HEK293 (cell line): ENCODE data around the gene COTL1.

Source experiments
- CTCF ChIA-PET: fragments of 350-600 bp; formaldehyde crosslinking; extraction: SDS; loops from one replicate; lab custom pipeline; 2021; ENCODE audit warnings: antibody characterized with exemption; lab: Yijun Ruan, JAX
- POLR2A ChIA-PET: fragments of 300-600 bp; formaldehyde crosslinking; extraction: SDS; loops from one replicate; lab custom pipeline; 2020; ENCODE audit warnings: antibody characterized with exemption, inconsistent platforms; lab: Yijun Ruan, JAX
- H3K27ac ChIP-seq: fragments of 200-500 bp; sonication (Bioruptor generic); 2 replicates; pipeline ENCODE4 v1.5.1; 2014; ENCODE audit warnings: low read depth, low read length, control low read depth, inconsistent platforms; ENCODE audit errors: extremely low read depth
- H3K36me3 ChIP-seq, 2 experiments: fragments of 200-500 bp in 1 of 2; sonication (Bioruptor generic) in 1 of 2; 1 replicate in 1 of 2; 2 replicates in 1 of 2; pipeline ENCODE4 v1.5.1; 2014 to 2017; ENCODE audit warnings: inconsistent platforms in 2 of 2, low read length in 2 of 2; ENCODE audit not compliant: control insufficient read depth in 2 of 2, insufficient read depth in 1 of 2
- H3K4me1 ChIP-seq: fragments of 200-500 bp; sonication (Bioruptor generic); 2 replicates; pipeline ENCODE4 v1.5.1; 2014; ENCODE audit warnings: mild to moderate bottlenecking, low read length, inconsistent platforms; ENCODE audit not compliant: control insufficient read depth, insufficient read depth
- H3K4me3 ChIP-seq: 2 replicates; pipeline ENCODE4 v1.5.1; 2011; ENCODE audit warnings: low read depth, mild to moderate bottlenecking, control low read depth, low read length, moderate library complexity
- H3K9me3 ChIP-seq: fragments of 200-500 bp; sonication (Bioruptor generic); 2 replicates; pipeline ENCODE4 v1.5.1; 2014; ENCODE audit warnings: low read depth, low read length, inconsistent platforms; ENCODE audit not compliant: control insufficient read depth, insufficient read depth
- FEZF1 ChIP-seq: fragments of 450-650 bp; formaldehyde crosslinking; IDR thresholded peaks from 2 replicates; pipeline ENCODE4 v1.5.1; 2016; ENCODE audit warnings: missing biosample characterization, missing genetic modification characterization
- KLF17 ChIP-seq: fragments of 450-650 bp; formaldehyde crosslinking; IDR thresholded peaks from 2 replicates; pipeline ENCODE4 v1.5.1; 2016; ENCODE audit warnings: missing biosample characterization, missing genetic modification characterization
- MZF1 ChIP-seq: fragments of 450-650 bp; formaldehyde crosslinking; IDR thresholded peaks from 2 replicates; pipeline ENCODE4 v1.5.1; 2017; ENCODE audit warnings: missing biosample characterization, missing genetic modification characterization, borderline replicate concordance
- TCF7L2 ChIP-seq: IDR thresholded peaks from 2 replicates; pipeline ENCODE4 v1.6.1; 2011; ENCODE audit warnings: low read depth, mild to moderate bottlenecking, inconsistent platforms, low read length, moderate library complexity, borderline replicate concordance
- WT1 ChIP-seq: fragments of 450-650 bp; formaldehyde crosslinking; IDR thresholded peaks from 2 replicates; pipeline ENCODE4 v1.5.1; 2016; ENCODE audit warnings: missing biosample characterization, missing genetic modification characterization
- ZBTB21 ChIP-seq: fragments of 450-650 bp; formaldehyde crosslinking; IDR thresholded peaks from 2 replicates; pipeline ENCODE4 v1.5.1; 2017; ENCODE audit warnings: missing biosample characterization, missing genetic modification characterization
- ZFHX2 ChIP-seq: fragments of 450-650 bp; formaldehyde crosslinking; conservative IDR thresholded peaks from 2 replicates; pipeline ENCODE4 v1.5.1; 2016; ENCODE audit warnings: missing biosample characterization, missing genetic modification characterization
- ZFP37 ChIP-seq: fragments of 450-650 bp; formaldehyde crosslinking; IDR thresholded peaks from 2 replicates; pipeline ENCODE4 v1.5.1; 2016; ENCODE audit warnings: missing biosample characterization, missing genetic modification characterization
- ZFP41 ChIP-seq: fragments of 450-650 bp; formaldehyde crosslinking; IDR thresholded peaks from 2 replicates; pipeline ENCODE4 v1.5.1; 2016; ENCODE audit warnings: missing biosample characterization, missing genetic modification characterization, borderline replicate concordance
- ZNF146 ChIP-seq: fragments of 450-650 bp; formaldehyde crosslinking; IDR thresholded peaks from 2 replicates; pipeline ENCODE4 v1.5.1; 2016; ENCODE audit warnings: missing biosample characterization, missing genetic modification characterization
- ZNF174 ChIP-seq: fragments of 450-650 bp; formaldehyde crosslinking; IDR thresholded peaks from 2 replicates; pipeline ENCODE4 v1.5.0; 2017; ENCODE audit warnings: missing biosample characterization, mild to moderate bottlenecking, missing genetic modification characterization
- ZNF175 ChIP-seq: fragments of 450-650 bp; formaldehyde crosslinking; IDR thresholded peaks from 2 replicates; pipeline ENCODE4 v1.5.1; 2016; ENCODE audit warnings: missing biosample characterization, missing genetic modification characterization
- ZNF202 ChIP-seq: fragments of 450-650 bp; formaldehyde crosslinking; IDR thresholded peaks from 2 replicates; pipeline ENCODE4 v1.5.1; 2016; ENCODE audit warnings: missing biosample characterization, missing genetic modification characterization, borderline replicate concordance
- ZNF211 ChIP-seq: fragments of 450-650 bp; formaldehyde crosslinking; IDR thresholded peaks from 2 replicates; pipeline ENCODE4 v1.5.1; 2016; ENCODE audit warnings: low read depth, missing biosample characterization, missing genetic modification characterization
- ZNF341 ChIP-seq: fragments of 450-650 bp; formaldehyde crosslinking; IDR thresholded peaks from 2 replicates; pipeline ENCODE4; 2016; ENCODE audit warnings: low read depth, missing biosample characterization, missing genetic modification characterization
- ZNF37A ChIP-seq: fragments of 450-650 bp; IDR thresholded peaks from 2 replicates; pipeline ENCODE4 v1.5.1; 2018; ENCODE audit warnings: missing biosample characterization, missing genetic modification characterization
- ZNF423 ChIP-seq: fragments of 450-650 bp; formaldehyde crosslinking; IDR thresholded peaks from 2 replicates; pipeline ENCODE4 v1.5.1; 2016; ENCODE audit warnings: missing biosample characterization, missing genetic modification characterization
- ZNF433 ChIP-seq: fragments of 450-650 bp; formaldehyde crosslinking; IDR thresholded peaks from 2 replicates; pipeline ENCODE4 v1.5.1; 2016; ENCODE audit warnings: missing biosample characterization, missing genetic modification characterization, low read depth
- ZNF544 ChIP-seq: fragments of 450-650 bp; formaldehyde crosslinking; IDR thresholded peaks from 2 replicates; pipeline ENCODE4 v1.5.0; 2017; ENCODE audit warnings: missing biosample characterization, missing genetic modification characterization
- ZNF596 ChIP-seq: fragments of 450-650 bp; IDR thresholded peaks from 2 replicates; pipeline ENCODE4 v1.5.0; 2018; ENCODE audit warnings: missing biosample characterization, mild to moderate bottlenecking, missing genetic modification characterization, moderate library complexity
- ZNF664 ChIP-seq: fragments of 450-650 bp; formaldehyde crosslinking; IDR thresholded peaks from 2 replicates; pipeline ENCODE4 v1.5.1; 2016; ENCODE audit warnings: missing biosample characterization, missing genetic modification characterization
- ZNF768 ChIP-seq: fragments of 450-650 bp; formaldehyde crosslinking; IDR thresholded peaks from 2 replicates; pipeline ENCODE4 v1.5.1; 2018; ENCODE audit warnings: missing biosample characterization, mild to moderate bottlenecking, missing genetic modification characterization
- ZSCAN23 ChIP-seq: fragments of 450-650 bp; formaldehyde crosslinking; IDR thresholded peaks from 2 replicates; pipeline ENCODE4 v1.5.1; 2016; ENCODE audit warnings: missing biosample characterization, missing genetic modification characterization
- TF ChIP-seq, protein P1 (sequence below): fragments of 450-650 bp; formaldehyde crosslinking; IDR thresholded peaks from 2 replicates; pipeline ENCODE4 v1.5.1; 2016; ENCODE audit warnings: missing biosample characterization, missing genetic modification characterization
- TF ChIP-seq, protein P2 (sequence below): fragments of 450-650 bp; formaldehyde crosslinking; IDR thresholded peaks from 2 replicates; pipeline ENCODE4 v1.5.1; 2017; ENCODE audit warnings: missing biosample characterization, missing genetic modification characterization
- TF ChIP-seq, protein P3 (sequence below): fragments of 450-650 bp; formaldehyde crosslinking; IDR thresholded peaks from 2 replicates; pipeline ENCODE4 v1.5.1; 2016; ENCODE audit warnings: missing biosample characterization, missing genetic modification characterization

The COTL1 gene

GRCh38 chr16:84649511-84649861 is 31.6 kb upstream of the COTL1 start:
- peaks cover 4 to 38% of the 10 kb centered on the region in 2 experiments; a peak in 2 of 3 replicates for H3K36me3 ChIP-seq
- H3K4me1 ChIP-seq = no peaks in the 10 kb centered on the region
- ChIA-PET CTCF (interaction anchor here (1.1 to 2.8 kb wide), 3 partner anchors 23 to 105 kb away, joined by 3 to 13 read pairs (median 4); no protein-coding TSS in a partner anchor), POLR2A (interaction anchor here (1.5 kb wide), 1 partner anchor 71 kb away, joined by 3 read pairs; no protein-coding TSS in a partner anchor)
- TF ChIP-seq ZNF544 = no peak
- TF ChIP-seq ZNF341 (tag by site-specific recombination) = peak; percentile 6; the same call in 1 of the 2 replicates
- H3K4me3 ChIP-seq = peak overlapping the region; percentile 56
- H3K27ac ChIP-seq = no peak overlapping the region
- no peaks in the 10 kb centered on the region for H3K9me3 ChIP-seq

DNA sequence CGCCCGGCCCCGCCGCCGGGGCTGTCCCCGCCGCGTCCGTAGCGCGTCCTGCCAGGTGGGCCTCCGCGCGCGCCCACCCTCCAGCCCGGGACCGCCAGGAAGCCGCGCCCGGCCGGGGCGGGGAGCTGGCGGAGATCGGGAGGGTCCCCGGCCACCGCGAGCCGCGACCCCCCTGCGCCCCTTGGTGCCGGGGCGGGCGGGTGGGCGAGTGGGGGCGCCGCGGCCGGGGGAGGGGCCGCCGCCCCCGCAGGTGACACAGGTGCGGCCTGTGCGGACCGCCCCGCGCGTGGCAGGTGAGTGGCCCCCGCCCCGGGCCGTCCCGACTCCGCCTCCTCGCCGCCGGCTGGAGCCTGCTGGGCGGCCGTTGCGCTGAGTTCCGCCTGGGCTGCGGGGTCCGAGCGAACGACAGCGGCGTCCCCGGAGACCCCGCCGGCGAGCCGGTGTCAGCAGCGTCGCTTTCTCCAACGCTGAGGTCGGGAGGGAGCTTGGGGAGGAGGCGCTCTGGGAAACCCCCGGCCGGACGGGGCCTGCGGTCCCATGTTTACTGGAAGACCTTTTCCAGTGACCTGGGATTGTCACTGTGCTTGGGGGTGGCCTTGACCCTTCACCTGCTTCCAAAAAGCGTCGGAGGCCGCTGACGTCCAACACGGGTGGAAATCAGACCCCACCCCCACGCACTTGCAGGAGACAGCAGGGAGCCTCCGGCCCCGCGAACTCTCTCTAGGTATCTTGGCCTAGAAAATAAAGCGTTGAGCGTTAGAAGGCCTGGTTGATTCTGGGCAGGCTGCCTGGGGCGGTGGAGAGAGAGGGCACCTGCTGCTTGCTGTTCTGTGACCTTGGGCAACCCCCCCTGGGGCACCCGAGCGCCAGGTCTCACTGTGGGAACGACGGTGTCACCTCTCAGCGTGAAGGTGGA is 31.0 kb upstream of the COTL1 start:
- peak overlapping the region; percentile 56 for H3K4me3 ChIP-seq
- H3K9me3 ChIP-seq = no peaks in the 10 kb centered on the region
- ChIA-PET POLR2A (interaction anchor here (1.0 to 1.5 kb wide), 2 partner anchors 16 to 72 kb away, joined by 3 read pairs; no protein-coding TSS in a partner anchor), CTCF (interaction anchor here (1.0 to 2.8 kb wide), 3 partner anchors 23 to 138 kb away, joined by 3 to 13 read pairs (median 3); no protein-coding TSS in a partner anchor)
- H3K27ac ChIP-seq = no peak overlapping the region; the same call in 1 of the 2 replicates
- H3K36me3 ChIP-seq = peaks cover 4 to 32% of the 10 kb centered on the region in 2 experiments; a peak in 2 of 3 replicates
- H3K4me1 ChIP-seq = no peaks in the 10 kb centered on the region
- TF ChIP-seq ZNF423 (tag by site-specific recombination) = no peak
- TF ChIP-seq, protein P1, sequence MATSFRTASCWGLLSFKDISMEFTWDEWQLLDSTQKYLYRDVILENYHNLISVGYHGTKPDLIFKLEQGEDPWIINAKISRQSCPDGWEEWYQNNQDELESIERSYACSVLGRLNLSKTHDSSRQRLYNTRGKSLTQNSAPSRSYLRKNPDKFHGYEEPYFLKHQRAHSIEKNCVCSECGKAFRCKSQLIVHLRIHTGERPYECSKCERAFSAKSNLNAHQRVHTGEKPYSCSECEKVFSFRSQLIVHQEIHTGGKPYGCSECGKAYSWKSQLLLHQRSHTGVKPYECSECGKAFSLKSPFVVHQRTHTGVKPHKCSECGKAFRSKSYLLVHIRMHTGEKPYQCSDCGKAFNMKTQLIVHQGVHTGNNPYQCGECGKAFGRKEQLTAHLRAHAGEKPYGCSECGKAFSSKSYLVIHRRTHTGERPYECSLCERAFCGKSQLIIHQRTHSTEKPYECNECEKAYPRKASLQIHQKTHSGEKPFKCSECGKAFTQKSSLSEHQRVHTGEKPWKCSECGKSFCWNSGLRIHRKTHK (tag by site-specific recombination) = no peak
- TF ChIP-seq ZNF37A (tag by site-specific recombination) = no peak
- no peak for TF ChIP-seq ZNF433 (tag by site-specific recombination)
- TF ChIP-seq, protein P2, sequence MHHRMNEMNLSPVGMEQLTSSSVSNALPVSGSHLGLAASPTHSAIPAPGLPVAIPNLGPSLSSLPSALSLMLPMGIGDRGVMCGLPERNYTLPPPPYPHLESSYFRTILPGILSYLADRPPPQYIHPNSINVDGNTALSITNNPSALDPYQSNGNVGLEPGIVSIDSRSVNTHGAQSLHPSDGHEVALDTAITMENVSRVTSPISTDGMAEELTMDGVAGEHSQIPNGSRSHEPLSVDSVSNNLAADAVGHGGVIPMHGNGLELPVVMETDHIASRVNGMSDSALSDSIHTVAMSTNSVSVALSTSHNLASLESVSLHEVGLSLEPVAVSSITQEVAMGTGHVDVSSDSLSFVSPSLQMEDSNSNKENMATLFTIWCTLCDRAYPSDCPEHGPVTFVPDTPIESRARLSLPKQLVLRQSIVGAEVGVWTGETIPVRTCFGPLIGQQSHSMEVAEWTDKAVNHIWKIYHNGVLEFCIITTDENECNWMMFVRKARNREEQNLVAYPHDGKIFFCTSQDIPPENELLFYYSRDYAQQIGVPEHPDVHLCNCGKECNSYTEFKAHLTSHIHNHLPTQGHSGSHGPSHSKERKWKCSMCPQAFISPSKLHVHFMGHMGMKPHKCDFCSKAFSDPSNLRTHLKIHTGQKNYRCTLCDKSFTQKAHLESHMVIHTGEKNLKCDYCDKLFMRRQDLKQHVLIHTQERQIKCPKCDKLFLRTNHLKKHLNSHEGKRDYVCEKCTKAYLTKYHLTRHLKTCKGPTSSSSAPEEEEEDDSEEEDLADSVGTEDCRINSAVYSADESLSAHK = no peak
- no peak for TF ChIP-seq KLF17 (tag by site-specific recombination)
- TF ChIP-seq MZF1 (tag by site-specific recombination) = no peak
- no peak for TF ChIP-seq ZNF174 (tag by site-specific recombination)
- TF ChIP-seq ZFP41 (tag by site-specific recombination) = no peak
- no peak for TF ChIP-seq ZNF596 (tag by site-specific recombination)
- no peak for TF ChIP-seq ZNF146 (tag by site-specific recombination)
- no peak for TF ChIP-seq TCF7L2
- no peak for TF ChIP-seq ZNF768 (tag by site-specific recombination)
- no peak for TF ChIP-seq FEZF1
- no peak for TF ChIP-seq ZNF664 (tag by site-specific recombination)
- no peak for TF ChIP-seq ZNF175
- no peak for TF ChIP-seq ZSCAN23 (tag by site-specific recombination)
- TF ChIP-seq WT1 = no peak
- no peak for TF ChIP-seq ZBTB21 (tag by site-specific recombination)
- no peak for TF ChIP-seq ZFP37 (tag by site-specific recombination)
- TF ChIP-seq ZNF211 (tag by site-specific recombination) = no peak
- TF ChIP-seq, protein P3, sequence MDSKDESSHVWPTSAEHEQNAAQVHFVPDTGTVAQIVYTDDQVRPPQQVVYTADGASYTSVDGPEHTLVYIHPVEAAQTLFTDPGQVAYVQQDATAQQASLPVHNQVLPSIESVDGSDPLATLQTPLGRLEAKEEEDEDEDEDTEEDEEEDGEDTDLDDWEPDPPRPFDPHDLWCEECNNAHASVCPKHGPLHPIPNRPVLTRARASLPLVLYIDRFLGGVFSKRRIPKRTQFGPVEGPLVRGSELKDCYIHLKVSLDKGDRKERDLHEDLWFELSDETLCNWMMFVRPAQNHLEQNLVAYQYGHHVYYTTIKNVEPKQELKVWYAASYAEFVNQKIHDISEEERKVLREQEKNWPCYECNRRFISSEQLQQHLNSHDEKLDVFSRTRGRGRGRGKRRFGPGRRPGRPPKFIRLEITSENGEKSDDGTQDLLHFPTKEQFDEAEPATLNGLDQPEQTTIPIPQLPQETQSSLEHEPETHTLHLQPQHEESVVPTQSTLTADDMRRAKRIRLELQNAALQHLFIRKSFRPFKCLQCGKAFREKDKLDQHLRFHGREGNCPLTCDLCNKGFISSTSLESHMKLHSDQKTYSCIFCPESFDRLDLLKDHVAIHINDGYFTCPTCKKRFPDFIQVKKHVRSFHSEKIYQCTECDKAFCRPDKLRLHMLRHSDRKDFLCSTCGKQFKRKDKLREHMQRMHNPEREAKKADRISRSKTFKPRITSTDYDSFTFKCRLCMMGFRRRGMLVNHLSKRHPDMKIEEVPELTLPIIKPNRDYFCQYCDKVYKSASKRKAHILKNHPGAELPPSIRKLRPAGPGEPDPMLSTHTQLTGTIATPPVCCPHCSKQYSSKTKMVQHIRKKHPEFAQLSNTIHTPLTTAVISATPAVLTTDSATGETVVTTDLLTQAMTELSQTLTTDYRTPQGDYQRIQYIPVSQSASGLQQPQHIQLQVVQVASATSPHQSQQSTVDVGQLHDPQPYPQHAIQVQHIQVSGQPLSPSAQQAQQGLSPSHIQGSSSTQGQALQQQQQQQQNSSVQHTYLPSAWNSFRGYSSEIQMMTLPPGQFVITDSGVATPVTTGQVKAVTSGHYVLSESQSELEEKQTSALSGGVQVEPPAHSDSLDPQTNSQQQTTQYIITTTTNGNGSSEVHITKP (tag by site-specific recombination) = no peak
- no peak for TF ChIP-seq ZNF202 (tag by site-specific recombination)
- peak; percentile 40 for TF ChIP-seq ZFHX2 (tag by site-specific recombination)
